HEK293T (cell line): ENCODE data around the gene APBB2.

Experiments
- CTCF ChIA-PET: fragments of 350-600 bp; formaldehyde crosslinking; extraction: SDS; loops from one replicate; lab custom pipeline; 2021; ENCODE audit warnings: antibody characterized with exemption, inconsistent platforms; lab: Yijun Ruan, JAX
- POLR2A ChIA-PET: fragments of 350-600 bp; formaldehyde crosslinking; extraction: SDS; loops from one replicate; lab custom pipeline; 2020; ENCODE audit warnings: antibody characterized with exemption, inconsistent platforms; lab: Yijun Ruan, JAX
- DNase-seq: peaks from one replicate; pipeline ENCODE4 v3.0.0; 2012; ENCODE audit warnings: mixed read lengths; ENCODE audit errors: extremely low spot score
- ARNT ChIP-seq: fragments of 450-650 bp; IDR thresholded peaks from 2 replicates; pipeline ENCODE4 v1.6.1; 2017; ENCODE audit warnings: mild to moderate bottlenecking
- BHLHE40 ChIP-seq: fragments of 450-650 bp; IDR thresholded peaks from 2 replicates; pipeline ENCODE4 v1.6.1; 2016; ENCODE audit warnings: mild to moderate bottlenecking, moderate library complexity, borderline replicate concordance
- CTBP1 ChIP-seq: fragments of 450-650 bp; IDR thresholded peaks from 2 replicates; pipeline ENCODE4 v1.6.1; 2016; ENCODE audit warnings: borderline replicate concordance
- ELF4 ChIP-seq: fragments of 450-650 bp; IDR thresholded peaks from 2 replicates; pipeline ENCODE4 v1.6.1; 2017; ENCODE audit warnings: antibody characterized with exemption
- FOXA1 ChIP-seq: fragments of 450-650 bp; IDR thresholded peaks from 2 replicates; pipeline ENCODE4 v1.6.1; 2016; ENCODE audit warnings: mild to moderate bottlenecking
- FOXK2 ChIP-seq: fragments of 450-650 bp; IDR thresholded peaks from 2 replicates; pipeline ENCODE4 v1.6.1; 2016; ENCODE audit warnings: mild to moderate bottlenecking
- FOXM1 ChIP-seq: fragments of 450-650 bp; IDR thresholded peaks from 2 replicates; pipeline ENCODE4 v1.6.1; 2017; ENCODE audit warnings: mild to moderate bottlenecking, borderline replicate concordance
- HDGF ChIP-seq: fragments of 450-650 bp; IDR thresholded peaks from 2 replicates; pipeline ENCODE4 v1.6.1; 2017; ENCODE audit warnings: antibody characterized with exemption, borderline replicate concordance
- L3MBTL2 ChIP-seq: fragments of 450-650 bp; conservative IDR thresholded peaks from 2 replicates; pipeline ENCODE4 v1.6.1; 2016; ENCODE audit warnings: mild to moderate bottlenecking
- LEF1 ChIP-seq: fragments of 450-650 bp; IDR thresholded peaks from 2 replicates; pipeline ENCODE4 v1.6.1; 2017; ENCODE audit warnings: mild to moderate bottlenecking, borderline replicate concordance
- NFRKB ChIP-seq: fragments of 450-650 bp; IDR thresholded peaks from 2 replicates; pipeline ENCODE4 v1.6.1; 2016; ENCODE audit warnings: mild to moderate bottlenecking, moderate library complexity
- PKNOX1 ChIP-seq: fragments of 450-650 bp; IDR thresholded peaks from 2 replicates; pipeline ENCODE4 v1.6.1; 2016
- SP1 ChIP-seq: fragments of 450-650 bp; IDR thresholded peaks from 2 replicates; pipeline ENCODE4 v1.6.1; 2017
- SUZ12 ChIP-seq: fragments of 450-650 bp; IDR thresholded peaks from 2 replicates; pipeline ENCODE4 v1.6.1; 2016; ENCODE audit warnings: mild to moderate bottlenecking
- TARDBP ChIP-seq: fragments of 450-650 bp; IDR thresholded peaks from 2 replicates; pipeline ENCODE4 v1.6.1; 2016
- ZNF384 ChIP-seq: fragments of 450-650 bp; IDR thresholded peaks from 2 replicates; pipeline ENCODE4 v1.6.1; 2016

Gene APBB2

GRCh38 chr4:40789031-40789430, 425.3 kb downstream of the APBB2 start:
- no peak for DNase-seq
- POLR2A ChIA-PET: no interaction called here
- CTCF ChIA-PET: no interaction called here
- TF ChIP-seq ARNT: no peak
- TF ChIP-seq ZNF384: no peak
- no peak for TF ChIP-seq SP1
- TF ChIP-seq FOXA1: no peak
- no peak for TF ChIP-seq SUZ12
- TF ChIP-seq PKNOX1: no peak
- no peak for TF ChIP-seq CTBP1
- no peak for TF ChIP-seq FOXK2
- no peak for TF ChIP-seq L3MBTL2
- no peak for TF ChIP-seq LEF1
- no peak for TF ChIP-seq FOXM1
- TF ChIP-seq HDGF: no peak
- no peak for TF ChIP-seq ELF4
- TF ChIP-seq NFRKB: no peak
- no peak for TF ChIP-seq BHLHE40
- TF ChIP-seq TARDBP: no peak

- CTCF ChIA-PET: no interaction called here
- POLR2A ChIA-PET: no interaction called here
- TF ChIP-seq ZNF384 (no peak), FOXK2 (no peak), NFRKB (no peak), ARNT (no peak), SUZ12 (no peak), PKNOX1 (no peak), L3MBTL2 (no peak), BHLHE40 (no peak), HDGF (no peak), FOXM1 (no peak), TARDBP (no peak), ELF4 (no peak), CTBP1 (no peak), LEF1 (no peak), SP1 (no peak), FOXA1 (no peak)
- no peak for DNase-seq
Measured at GRCh38 chr4:40788331-40788730, 426.0 kb downstream of the APBB2 start.

- CTCF ChIA-PET: no interaction called here
Measured at GRCh38 chr4:40785727-40786126, 428.6 kb downstream of the APBB2 start.

GRCh38 chr4:40782876-40783275, 431.5 kb downstream of the APBB2 start:
- CTCF ChIA-PET: interaction anchor here (1.1 kb wide), 1 partner anchor 14 kb away, joined by 3 read pairs; no protein-coding TSS in a partner anchor
- POLR2A ChIA-PET: no interaction called here
- DNase-seq: no peak
- TF ChIP-seq HDGF: no peak

More at GRCh38 chr4:40785727-40786126, 428.6 kb downstream of the APBB2 start:
- DNase-seq: no peak
- TF ChIP-seq CTBP1: no peak
- TF ChIP-seq L3MBTL2: no peak
- no peak for TF ChIP-seq TARDBP
- no peak for TF ChIP-seq ELF4
- TF ChIP-seq ARNT: no peak
- no peak for TF ChIP-seq SP1
- TF ChIP-seq BHLHE40: no peak
- POLR2A ChIA-PET: no interaction called here

GRCh38 chr4:40778090-40778489, 436.3 kb downstream of the APBB2 start:
- TF ChIP-seq ZNF384: no peak
- no peak for TF ChIP-seq BHLHE40
- CTCF ChIA-PET: no interaction called here
- no peak for DNase-seq
- POLR2A ChIA-PET: no interaction called here

GRCh38 chr4:40769266-40769665, 445.1 kb downstream of the APBB2 start:
- CTCF ChIA-PET: no interaction called here
- no peak for DNase-seq
- POLR2A ChIA-PET: no interaction called here

GRCh38 chr4:40763228-40763716, 451.1 kb downstream of the APBB2 start:
- TF ChIP-seq SP1 (no peak), HDGF (no peak), FOXK2 (no peak), PKNOX1 (no peak), ARNT (no peak), FOXM1 (no peak), BHLHE40 (no peak), L3MBTL2 (no peak), LEF1 (no peak), FOXA1 (no peak), ELF4 (no peak), TARDBP (no peak), ZNF384 (no peak)
- ChIA-PET POLR2A (no interaction called here), CTCF (no interaction called here)
- DNase-seq: no peak

More at GRCh38 chr4:40769266-40769665, 445.1 kb downstream of the APBB2 start:
- TF ChIP-seq ELF4 (no peak), ARNT (no peak), PKNOX1 (peak; percentile 21; the same call in 1 of the 2 replicates), BHLHE40 (no peak), ZNF384 (no peak), TARDBP (no peak), FOXA1 (no peak)
